Measurements from ENCODE around the gene KRTAP4-8. TPM values are rescaled to one million over a fixed set of nuclear protein-coding genes. Genes with fewer than 3 reads are reported as not detected.
"Not testable (repeated sequence)": the region's sequence is repeated elsewhere in the genome, so short reads cannot be mapped to it uniquely, and the experiment has no call there.

Gene KRTAP4-8
- total and polyA plus RNA-seq, 2 donors (not counting 1 experiment from before 2014, with no cell fraction given), result not detected

DNA sequence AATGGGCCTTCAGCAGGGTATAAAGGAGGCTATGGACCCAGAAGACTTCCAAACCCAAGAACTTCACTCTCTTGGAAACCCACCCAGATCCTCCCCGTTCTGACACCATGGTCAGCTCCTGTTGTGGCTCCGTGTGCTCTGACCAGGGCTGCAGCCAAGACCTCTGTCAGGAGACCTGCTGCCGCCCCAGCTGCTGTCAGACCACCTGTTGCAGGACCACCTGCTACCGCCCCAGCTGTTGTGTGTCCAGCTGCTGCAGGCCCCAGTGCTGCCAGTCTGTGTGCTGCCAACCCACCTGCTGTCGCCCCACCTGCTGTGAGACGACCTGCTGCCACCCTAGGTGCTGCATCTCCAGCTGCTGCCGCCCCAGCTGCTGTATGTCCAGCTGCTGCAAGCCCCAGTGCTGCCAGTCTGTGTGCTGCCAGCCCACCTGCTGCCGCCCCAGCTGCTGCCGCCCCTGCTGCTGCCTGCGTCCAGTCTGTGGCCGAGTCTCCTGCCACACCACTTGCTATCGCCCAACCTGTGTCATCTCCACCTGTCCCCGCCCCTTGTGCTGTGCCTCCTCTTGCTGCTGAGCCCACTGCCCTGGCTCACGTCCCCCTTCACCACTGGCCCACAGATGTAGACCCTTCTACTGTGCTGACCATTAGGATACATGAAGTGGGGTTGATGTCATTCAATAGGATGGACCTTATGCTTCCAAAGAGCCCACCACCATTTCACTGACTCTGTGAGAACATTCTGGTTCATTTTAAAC is 13.7 kb downstream of the KRTAP4-8 start, which contains the start of gene KRTAP4-7:
TSS of gene KRTAP4-7 (plus strand) at position 51 of the 757 bp plus-strand sequence. CDS start at position 108, 57 bp downstream.
- H3K27ac ChIP-seq (ENCODE audit: low read length in 2 of 2); H3K4me2 ChIP-seq (replicated peaks; ENCODE audit: low read depth, low read length, poor library complexity, severe bottlenecking); POLR2A ChIA-PET: not testable (repeated sequence)

DNA sequence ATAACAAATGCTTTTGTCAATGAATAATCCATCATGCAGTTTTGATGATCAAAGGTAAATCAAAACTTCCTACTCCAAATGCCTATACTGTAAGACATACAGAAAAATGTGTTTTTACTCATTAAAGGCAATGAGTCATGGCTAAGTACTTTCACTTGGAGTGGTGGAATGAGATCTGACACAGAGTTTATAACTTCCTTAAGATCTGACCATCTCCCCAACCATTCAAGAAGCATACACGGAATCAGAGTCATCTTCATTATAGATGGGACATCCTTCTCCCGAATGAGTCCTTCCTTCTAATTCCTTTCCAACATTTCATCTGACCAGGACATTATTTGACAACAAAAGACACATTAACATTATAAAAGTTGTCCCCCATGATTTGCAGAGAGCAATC is 14.5 kb downstream of the KRTAP4-8 start:
- H3K4me2 ChIP-seq (replicated peaks; ENCODE audit: low read depth, low read length, poor library complexity, severe bottlenecking); H3K36me3 ChIP-seq (replicated peaks in 1 of 2; ENCODE audit: control extremely low read depth in 1 of 2, control insufficient read depth in 1 of 2, extremely low read depth in 1 of 2, insufficient read depth in 2 of 2, low read length in 1 of 2); H4K20me1 ChIP-seq (ENCODE audit: control insufficient read depth, insufficient read depth, low read length, poor library complexity, severe bottlenecking); H3K27ac Mint-ChIP-seq; ATAC-seq (ENCODE audit: low read depth); H3K4me1 ChIP-seq (ENCODE audit: control insufficient read depth in 2 of 2, insufficient read depth in 2 of 2, low read length in 2 of 2); H3K4me1 Mint-ChIP-seq; intact Hi-C loops (cut with micrococcal nuclease); H3K9me3 ChIP-seq (ENCODE audit: control extremely low read depth in 1 of 3, control insufficient read depth in 2 of 3, insufficient read depth in 1 of 3, low read length in 2 of 3); CTCF ChIA-PET; H3K4me3 Mint-ChIP-seq; H3K4me3 ChIP-seq (ENCODE audit: control extremely low read depth in 1 of 5, extremely low read depth in 1 of 5, insufficient read depth in 1 of 5, low read depth in 2 of 5, low read length in 4 of 5); POLR2A ChIA-PET; H3K27ac ChIP-seq (ENCODE audit: low read length in 2 of 2); H3K79me2 ChIP-seq (ENCODE audit: control insufficient read depth, insufficient read depth, low read length); H3K9ac ChIP-seq (ENCODE audit: low read length); H2AFZ ChIP-seq (ENCODE audit: insufficient read depth, low read depth, low read length, poor library complexity, severe bottlenecking); H3K27me3 ChIP-seq (replicated peaks in 1 of 4; ENCODE audit: control extremely low read depth in 1 of 4, control insufficient read depth in 3 of 4, insufficient read depth in 4 of 4, low read length in 3 of 4); DNase-seq; H3K9me3 Mint-ChIP-seq (ENCODE audit: insufficient read depth): not testable (repeated sequence)
- WGBS (ENCODE audit: insufficient coverage), result no CpG with 5 or more reads among the region's 2 CpGs
- peaks cover 24% of the 10 kb centered on the region for H3K27me3 Mint-ChIP-seq

More for the DNA sequence above, 13.7 kb downstream of the KRTAP4-8 start, which contains the start of gene KRTAP4-7:
- ATAC-seq (ENCODE audit: low read depth); H3K4me3 ChIP-seq (ENCODE audit: control extremely low read depth in 1 of 5, extremely low read depth in 1 of 5, insufficient read depth in 1 of 5, low read depth in 2 of 5, low read length in 4 of 5); H3K4me3 Mint-ChIP-seq; DNase-seq; H3K79me2 ChIP-seq (ENCODE audit: control insufficient read depth, insufficient read depth, low read length); intact Hi-C loops (cut with micrococcal nuclease); H3K4me1 ChIP-seq (ENCODE audit: control insufficient read depth in 2 of 2, insufficient read depth in 2 of 2, low read length in 2 of 2); H3K9me3 Mint-ChIP-seq (ENCODE audit: insufficient read depth); H3K9ac ChIP-seq (ENCODE audit: low read length); H3K27me3 ChIP-seq (replicated peaks in 1 of 4; ENCODE audit: control extremely low read depth in 1 of 4, control insufficient read depth in 3 of 4, insufficient read depth in 4 of 4, low read length in 3 of 4); H2AFZ ChIP-seq (ENCODE audit: insufficient read depth, low read depth, low read length, poor library complexity, severe bottlenecking); H3K36me3 ChIP-seq (replicated peaks in 1 of 2; ENCODE audit: control extremely low read depth in 1 of 2, control insufficient read depth in 1 of 2, extremely low read depth in 1 of 2, insufficient read depth in 2 of 2, low read length in 1 of 2); H3K9me3 ChIP-seq (ENCODE audit: control extremely low read depth in 1 of 3, control insufficient read depth in 2 of 3, insufficient read depth in 1 of 3, low read length in 2 of 3); H3K27ac Mint-ChIP-seq; H3K4me1 Mint-ChIP-seq; H4K20me1 ChIP-seq (ENCODE audit: control insufficient read depth, insufficient read depth, low read length, poor library complexity, severe bottlenecking); CTCF ChIA-PET: not testable (repeated sequence)
- WGBS (ENCODE audit: insufficient coverage), result 86% methylated on average over 11 of the region's 14 CpGs
- H3K27me3 Mint-ChIP-seq, result peaks cover 24% of the 10 kb centered on the region
